GM10847 (cell line): ENCODE results near the gene GINS2.

Experiments used
- POLR2A ChIP-seq: IDR thresholded peaks from 2 replicates; pipeline ENCODE4 v1.6.1; 2011; ENCODE audit not compliant: insufficient read length; ENCODE audit errors: extremely low read depth

Gene GINS2

DNA sequence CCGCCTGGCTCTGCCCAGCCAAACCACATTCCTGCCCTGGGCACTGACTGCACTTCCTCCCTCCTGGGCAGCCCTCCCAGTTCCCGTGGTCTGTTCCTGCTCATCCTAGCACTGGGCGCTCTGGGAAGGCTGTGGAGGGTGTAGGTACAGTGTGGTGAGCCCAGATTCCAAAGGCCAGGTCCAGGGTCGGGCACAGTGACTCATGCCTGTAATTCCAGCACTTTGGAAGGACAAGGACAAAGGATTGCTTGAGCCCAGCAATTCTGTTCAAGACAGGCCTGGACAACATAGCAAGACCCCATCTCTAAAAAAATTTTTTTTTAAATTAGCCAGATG is 31.5 kb upstream of the GINS2 start:
- no peak for TF ChIP-seq POLR2A

DNA sequence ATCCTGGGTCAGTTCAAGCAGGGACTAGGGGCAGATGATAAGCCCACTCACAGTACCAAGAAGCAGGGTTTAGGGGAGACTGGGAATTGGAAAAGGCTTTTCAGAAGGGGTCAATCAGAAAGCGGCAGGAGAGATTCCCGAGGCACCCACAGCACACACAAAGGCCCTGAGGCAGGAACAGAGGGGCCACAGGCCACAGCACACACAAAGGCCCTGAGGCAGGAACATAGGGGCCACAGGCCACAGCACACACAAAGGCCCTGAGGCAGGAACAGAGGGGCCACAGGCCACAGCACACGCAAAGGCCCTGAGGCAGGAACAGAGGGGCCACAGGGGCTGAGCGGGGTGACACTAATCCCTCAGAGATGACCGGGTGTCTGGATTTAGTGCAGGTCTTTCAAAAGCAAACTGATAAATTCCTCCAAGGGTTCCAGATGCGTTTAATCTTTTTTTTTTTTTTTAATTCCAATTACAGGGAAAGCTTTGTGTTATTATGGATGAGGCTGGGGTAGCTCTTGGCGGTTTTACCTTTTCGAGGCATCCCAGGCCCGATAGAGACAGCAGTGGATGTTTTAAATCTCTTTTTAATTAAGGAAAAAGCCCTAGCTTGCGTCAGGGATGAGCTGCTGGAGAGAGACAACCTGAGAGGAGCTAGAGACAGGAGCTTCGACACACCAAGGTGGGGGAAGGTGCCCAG is 31.0 kb upstream of the GINS2 start:
- TF ChIP-seq POLR2A = no peak

DNA sequence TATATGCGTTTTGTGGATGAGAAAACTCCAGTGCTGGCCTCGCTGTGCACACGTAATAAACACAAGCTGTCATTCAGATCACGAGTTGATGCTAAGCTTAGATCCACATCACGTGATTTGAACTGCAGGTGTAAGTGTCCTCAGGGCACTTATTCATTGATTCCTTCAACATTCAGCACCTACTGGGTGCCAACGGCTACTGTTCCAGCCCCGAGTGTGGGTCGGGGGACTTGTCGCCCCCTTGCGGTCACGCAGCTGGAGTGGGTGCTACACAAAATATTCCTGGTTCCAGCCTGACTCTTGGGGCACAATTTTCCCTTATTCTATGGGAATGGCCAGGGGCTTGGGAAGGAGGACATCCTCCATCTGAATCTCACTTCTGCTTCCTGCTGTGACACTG is 29.9 kb upstream of the GINS2 start:
- no peak for TF ChIP-seq POLR2A

DNA sequence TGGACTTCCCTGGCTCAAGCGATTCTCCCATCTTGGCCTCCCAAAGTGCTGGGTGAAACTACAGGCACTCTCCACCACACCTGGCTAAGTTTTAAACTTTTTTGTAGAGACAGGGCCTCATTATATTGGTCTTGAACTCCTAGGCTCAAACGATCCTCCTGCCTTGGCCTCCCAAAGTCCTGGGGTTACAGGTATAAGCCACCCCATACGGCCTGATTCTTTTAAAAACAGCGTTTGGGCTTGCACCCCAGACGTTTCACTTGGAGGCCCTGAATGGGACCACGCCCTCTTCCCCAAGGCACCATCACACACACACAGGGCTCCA is 29.4 kb upstream of the GINS2 start:
- TF ChIP-seq POLR2A = no peak

DNA sequence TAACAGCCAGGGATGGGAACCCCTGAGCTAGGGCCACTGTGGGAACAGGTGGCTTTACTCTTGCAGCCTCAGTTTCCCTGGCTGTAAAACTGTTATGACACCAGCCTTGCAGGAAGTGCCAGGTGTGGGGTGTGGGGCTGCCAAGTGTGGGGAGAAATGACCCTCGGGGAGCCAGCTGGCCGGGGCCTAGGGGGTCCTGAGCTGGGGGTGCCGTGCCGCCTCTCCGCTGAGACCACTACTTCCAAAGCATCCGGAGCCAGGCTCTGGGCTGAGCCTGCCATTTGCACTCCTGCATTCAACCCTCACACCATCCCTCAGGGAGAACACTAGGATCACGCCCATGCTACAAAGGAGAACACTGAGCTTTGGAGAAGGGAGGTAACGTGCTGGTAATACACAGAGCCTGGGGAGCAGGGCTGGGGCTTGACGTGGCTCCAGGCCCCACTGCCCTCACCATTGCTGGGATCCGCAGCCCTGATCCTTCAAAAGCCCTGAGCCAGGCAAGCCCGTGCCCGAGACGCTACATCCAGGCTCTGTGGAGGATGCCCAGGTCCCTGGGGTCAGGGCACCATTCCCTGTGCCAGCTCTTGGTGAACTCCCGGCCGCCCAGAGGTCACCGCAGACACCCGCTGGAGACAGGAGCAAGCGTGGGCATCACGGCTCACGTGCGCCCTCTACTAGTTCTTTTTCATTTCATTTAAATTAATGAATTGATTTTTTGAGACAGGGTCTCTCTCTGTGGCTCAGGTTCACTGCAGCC is 28.8 kb upstream of the GINS2 start:
- TF ChIP-seq POLR2A = no peak

DNA sequence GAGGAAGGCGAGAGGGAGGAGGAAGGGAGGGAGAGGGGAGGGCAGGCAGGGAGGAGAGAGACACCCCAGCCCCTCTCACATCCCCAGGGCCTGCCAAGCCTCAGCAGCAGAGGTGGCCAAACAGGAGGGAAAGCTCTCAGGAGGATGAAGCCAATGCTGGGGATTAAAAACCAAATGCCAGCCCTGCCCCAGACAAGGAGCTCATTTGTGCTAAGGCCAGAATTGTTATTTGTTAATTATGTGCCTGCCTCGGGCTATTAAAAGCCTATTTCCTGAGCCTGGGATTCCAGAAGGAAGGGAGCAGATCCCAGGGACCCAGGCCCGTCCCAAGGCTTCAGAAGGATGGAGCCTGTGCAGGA is 27.9 kb upstream of the GINS2 start:
- TF ChIP-seq POLR2A = no peak

DNA sequence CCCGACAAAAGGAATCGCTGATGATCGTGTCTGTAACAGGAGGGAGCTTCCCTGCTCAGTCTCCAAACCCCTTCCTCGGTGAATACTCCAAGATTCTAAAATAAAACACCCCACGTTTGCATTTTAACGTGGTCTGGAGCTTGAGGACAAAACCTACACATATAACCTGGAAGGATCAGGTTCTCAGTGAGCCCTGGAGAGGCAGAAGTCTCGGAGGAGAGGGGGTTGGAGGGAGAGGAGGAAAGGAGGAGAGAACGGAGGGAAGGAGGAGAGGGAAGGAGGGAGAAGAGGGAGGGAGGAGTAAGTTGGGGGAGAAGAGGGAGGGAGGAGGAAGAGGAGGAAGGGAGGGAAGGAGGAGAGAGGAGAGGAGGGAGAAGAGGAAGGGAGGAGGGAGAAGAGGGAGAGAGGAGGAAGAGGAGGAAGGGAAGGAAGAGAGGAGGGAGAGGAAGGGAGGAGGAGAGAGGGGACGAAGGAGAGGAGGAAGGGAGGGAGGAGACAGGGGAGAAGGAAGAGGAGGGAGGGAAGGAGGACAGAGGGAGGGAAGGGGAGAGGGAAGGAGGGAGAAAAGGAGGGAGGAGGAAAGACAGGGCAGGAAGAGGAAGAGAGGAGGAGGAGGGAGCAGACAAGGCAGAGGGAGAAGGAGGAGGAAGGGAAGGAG is 27.4 kb upstream of the GINS2 start:
- TF ChIP-seq POLR2A = no peak

DNA sequence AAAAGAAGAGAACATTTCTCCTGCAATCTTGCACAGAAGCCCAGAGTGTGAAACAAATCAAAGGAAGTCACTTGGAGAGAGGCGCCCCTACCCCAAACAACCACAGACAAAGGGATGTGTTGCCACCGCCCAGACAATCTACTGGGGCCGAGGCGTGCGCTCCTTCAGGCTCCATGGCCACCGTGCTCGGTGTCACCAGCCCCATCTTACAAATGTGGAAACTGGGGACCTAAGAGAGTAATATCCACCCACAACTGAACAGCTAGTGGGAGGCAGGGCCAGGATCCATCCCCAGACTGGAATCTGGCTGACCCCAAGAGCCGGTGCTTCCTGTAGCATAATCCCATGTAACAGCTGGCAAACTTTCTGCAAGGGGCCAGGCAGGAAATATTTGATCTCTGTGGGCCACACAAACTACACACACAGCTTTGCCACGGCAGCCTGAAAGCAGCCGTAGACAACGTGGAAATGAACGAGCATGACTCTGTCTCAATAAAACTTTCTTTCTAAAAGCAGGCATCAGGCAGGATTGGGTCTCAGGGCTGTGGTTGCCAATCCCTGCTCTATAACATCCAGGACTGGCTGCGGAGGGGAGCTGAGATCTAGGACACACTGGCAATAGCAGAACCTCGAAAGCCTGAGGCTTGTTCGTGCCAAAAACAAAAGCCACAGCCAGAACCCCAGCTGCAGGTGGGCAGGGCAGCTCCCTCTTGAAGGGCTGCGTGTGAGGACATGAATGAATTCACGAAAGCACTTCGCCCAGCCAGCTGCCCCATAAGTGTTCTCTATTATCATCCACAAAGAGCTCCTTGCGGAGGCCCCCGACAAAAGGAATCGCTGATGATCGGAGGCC is 26.6 kb upstream of the GINS2 start:
- TF ChIP-seq POLR2A = no peak

DNA sequence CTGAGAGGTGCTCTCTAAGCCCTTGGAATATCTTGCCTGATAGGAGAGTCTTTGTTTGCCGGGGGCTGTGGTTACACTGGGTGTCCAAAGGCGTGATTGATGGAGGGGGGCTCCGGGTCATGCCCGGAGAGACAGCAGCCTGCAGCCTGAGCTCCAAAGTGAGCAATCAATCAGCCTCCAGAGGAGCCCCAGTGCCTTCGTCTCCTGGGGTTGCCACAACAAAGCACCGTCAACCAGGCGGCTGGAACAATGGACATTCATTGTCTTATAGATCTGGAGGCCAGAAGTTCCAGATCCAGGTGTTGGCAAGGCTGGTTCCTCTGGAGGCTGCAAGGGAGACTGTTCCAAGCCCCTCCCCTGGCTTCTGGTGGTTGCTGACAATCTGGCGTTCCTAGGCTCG is 24.0 kb upstream of the GINS2 start:
- no peak for TF ChIP-seq POLR2A

DNA sequence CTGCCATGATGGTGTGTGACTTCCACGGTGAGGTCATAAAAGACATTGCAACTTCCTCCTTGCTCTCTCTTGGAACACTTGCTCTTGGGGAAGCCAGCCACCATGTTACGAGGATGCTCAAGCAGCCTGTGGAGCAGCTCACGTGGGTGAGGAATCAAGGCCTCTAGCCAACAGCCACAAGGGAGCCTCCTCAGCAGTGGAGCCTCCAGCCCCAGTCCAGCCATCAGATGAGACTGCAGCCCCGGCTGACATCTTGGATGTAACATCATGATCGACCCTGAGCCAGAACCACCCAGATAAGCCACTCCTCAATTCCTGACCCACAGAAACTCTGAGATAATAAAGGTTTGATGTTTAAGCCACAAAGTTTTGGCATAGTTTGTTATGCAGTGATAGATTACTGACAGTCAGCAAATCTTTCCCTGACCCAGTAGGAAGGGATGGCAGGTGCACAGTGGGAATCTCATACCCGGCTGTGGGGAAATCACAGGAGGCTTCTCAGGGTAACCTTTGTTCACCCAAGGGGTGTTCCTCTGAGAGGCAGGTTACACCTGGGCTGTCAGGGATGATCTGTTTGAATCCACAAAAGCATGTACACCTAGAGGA is 23.3 kb upstream of the GINS2 start:
- TF ChIP-seq POLR2A = no peak

DNA sequence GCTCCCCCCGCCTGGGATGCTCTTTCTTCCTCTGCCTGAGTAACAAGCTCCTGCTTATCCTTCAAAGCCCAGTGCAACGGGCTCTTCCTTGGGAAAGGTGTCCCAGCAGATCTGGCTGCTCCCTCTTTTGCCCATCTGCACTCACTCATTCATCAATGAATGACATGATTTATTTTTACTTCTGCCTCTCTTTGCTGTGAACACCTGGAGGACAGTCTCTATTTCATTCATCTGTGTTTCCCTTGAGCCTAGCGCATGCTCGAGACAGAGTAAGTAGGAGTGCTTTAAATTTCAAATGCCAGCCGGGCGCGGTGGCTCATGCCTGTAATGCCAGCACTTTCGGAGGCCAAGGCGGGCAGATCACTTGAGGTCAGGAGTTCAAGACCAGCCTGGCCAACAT is 22.0 kb upstream of the GINS2 start:
- TF ChIP-seq POLR2A = no peak

DNA sequence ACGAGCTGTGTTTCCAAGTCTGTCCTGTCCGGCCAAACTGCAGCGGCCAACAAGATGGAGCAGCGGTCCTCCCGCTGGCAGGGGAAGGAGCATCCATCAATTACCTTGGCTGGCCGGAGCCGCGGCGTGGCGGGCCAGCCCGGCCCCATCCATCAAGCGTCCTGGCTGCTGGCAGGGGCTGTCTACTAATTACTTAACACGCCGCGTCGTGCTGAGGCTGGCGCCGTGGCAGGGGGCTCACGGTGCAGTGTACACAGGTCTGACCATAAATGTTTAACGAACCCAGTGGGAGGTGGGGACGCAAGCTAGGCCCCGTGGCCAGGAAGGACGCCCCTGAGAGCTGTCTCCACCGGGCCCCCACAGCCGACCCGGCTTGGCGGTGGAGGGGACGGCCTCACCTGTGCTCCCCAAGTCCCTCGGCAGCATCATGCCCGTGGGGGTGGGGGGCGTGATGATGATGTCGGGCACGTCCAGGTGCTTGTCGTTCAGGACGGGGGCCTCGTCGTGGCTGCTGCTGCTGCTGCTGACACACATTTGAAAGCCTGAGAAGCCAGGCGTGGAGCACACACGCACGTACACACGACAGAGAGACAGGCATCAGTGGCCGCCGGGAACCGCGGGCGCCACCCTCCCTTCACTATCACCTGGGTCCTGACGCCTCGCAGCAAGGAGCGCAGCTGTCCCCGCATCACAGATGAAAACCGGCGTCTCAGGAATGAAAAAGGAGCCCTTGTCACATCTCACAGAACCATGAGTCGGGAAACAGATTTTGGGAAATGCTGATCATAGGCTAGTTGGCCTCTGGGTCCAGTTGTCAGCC is 21.2 kb upstream of the GINS2 start:
- no peak for TF ChIP-seq POLR2A

DNA sequence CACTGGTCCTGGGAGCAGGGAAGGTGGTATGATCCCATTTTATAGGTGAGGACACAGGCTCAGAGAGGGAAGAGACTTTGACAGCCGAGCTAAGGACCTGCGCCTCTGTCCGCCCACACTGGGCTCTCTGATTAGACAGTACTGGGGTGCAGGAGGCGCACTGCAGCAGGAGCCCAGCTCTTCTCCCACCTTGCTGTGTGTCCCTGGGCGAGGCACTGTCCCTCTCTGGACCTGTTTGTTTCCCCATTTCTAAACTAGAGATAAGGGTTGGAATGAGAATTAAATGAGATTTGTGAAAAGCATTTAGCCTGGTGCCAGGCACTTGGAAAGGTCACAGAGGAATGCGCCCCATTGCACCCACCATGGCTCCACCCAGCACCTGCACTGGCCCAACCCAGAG is 19.6 kb upstream of the GINS2 start:
- TF ChIP-seq POLR2A = no peak

DNA sequence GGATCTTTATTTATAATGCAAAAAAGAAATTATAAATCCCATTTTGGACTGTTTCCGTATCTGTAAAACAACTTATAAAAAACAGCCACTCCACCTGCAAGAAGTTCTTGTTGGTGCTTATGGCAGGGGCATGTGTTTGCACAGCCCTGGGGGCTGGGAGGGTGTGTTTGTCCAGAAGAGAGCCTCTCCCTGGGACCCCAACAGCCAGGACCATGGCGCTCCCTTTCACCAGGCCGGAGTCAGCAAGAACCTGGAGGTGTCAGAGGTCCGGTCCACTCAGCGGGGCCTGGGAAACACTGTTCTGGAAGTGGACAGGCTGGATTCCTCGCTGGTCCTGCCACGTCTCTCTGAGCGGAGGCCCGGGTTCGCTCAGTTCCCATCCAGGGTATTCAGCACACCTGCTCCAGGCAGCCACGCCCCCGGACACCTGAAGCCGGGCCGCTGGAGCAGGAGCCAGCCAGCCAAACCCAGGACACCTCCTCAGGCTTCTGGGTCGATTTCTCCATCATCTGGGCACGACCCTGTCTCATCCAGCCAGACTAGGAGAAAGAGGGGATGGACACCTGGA is 18.9 kb upstream of the GINS2 start:
- no peak for TF ChIP-seq POLR2A

DNA sequence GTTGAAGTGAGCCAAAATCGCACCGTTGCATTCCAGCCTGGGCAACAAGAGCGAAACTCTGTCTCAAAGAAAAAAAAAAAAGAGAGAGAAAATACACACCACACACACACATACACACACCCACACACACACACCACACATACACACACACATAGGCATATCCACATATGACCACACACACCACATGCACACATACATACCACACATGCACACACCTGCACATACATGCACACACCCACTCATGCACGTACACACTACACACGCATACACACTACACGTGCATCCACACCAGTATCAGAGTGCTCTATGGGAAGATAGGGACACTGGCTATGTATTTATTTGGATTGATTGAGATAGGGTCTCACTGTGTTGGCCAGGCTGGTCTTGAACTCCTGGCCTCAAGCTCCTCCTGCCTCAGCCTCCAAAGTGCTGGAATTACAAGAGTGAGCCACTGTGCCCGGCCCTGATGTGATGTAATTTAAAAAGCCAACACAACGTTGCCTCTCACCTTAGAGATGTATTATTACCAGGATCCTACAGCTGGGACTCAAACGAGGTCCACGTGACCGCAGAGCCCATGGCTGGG is 17.8 kb upstream of the GINS2 start:
- TF ChIP-seq POLR2A = no peak
